GM12878 (cell line): ENCODE measurements around the gene TYW1B.

Experiments
- BCL11A ChIP-seq: IDR thresholded peaks from 2 replicates; pipeline ENCODE4 v1.6.1; 2011; ENCODE audit warnings: low read depth, low read length
- CTCF ChIP-seq, 3 experiments: IDR thresholded peaks in 2 of 3; conservative IDR thresholded peaks in 1 of 3; 2 replicates each; pipeline ENCODE4 v1.5.1; 2011; ENCODE audit warnings: low read depth in 3 of 3, low read length in 3 of 3, mild to moderate bottlenecking in 3 of 3, control low read depth in 2 of 3, moderate library complexity in 2 of 3, inconsistent platforms in 1 of 3, mixed read lengths in 1 of 3; ENCODE audit not compliant: control insufficient read depth in 2 of 3, insufficient read depth in 1 of 3; ENCODE audit errors: extremely low read depth in 1 of 3
- FOS ChIP-seq: IDR thresholded peaks from 3 replicates; pipeline ENCODE4 v1.6.1; 2011; ENCODE audit warnings: borderline replicate concordance; ENCODE audit not compliant: insufficient read length; ENCODE audit errors: extremely low read depth
- IRF3 ChIP-seq: fragments of 450-650 bp; IDR thresholded peaks from 2 replicates; pipeline ENCODE4 v1.6.1; 2014; ENCODE audit warnings: mild to moderate bottlenecking
- MAX ChIP-seq: IDR thresholded peaks from 2 replicates; pipeline ENCODE4 v1.6.1; 2012; ENCODE audit warnings: low read depth, low read length, improper control_type of control experiment
- POLR2A ChIP-seq: IDR thresholded peaks from 2 replicates; pipeline ENCODE4 v1.6.1; 2011; ENCODE audit warnings: low read depth, mild to moderate bottlenecking, low read length
- PRDM15 ChIP-seq: fragments of 450-650 bp; formaldehyde crosslinking; IDR thresholded peaks from 2 replicates; pipeline ENCODE4 v1.4.0; 2020; ENCODE audit warnings: mild to moderate bottlenecking, moderate library complexity
- SP1 ChIP-seq: IDR thresholded peaks from one replicate; pipeline ENCODE4 v1.6.1; 2011; ENCODE audit warnings: low read depth, low read length

GRCh38 chr7:72751378-72751777 lies 76.6 kb downstream of the TYW1B start:
- no peak for TF ChIP-seq IRF3
- TF ChIP-seq CTCF (IDR thresholded peaks at IDR 0.05 in 2 of 3, conservative IDR thresholded peaks at IDR 0.05 in 1 of 3; ENCODE audit: control insufficient read depth in 2 of 3, extremely low read depth in 1 of 3, insufficient read depth in 1 of 3, low read depth in 3 of 3, low read length in 3 of 3): no peak
- no peak for TF ChIP-seq POLR2A
- no peak for TF ChIP-seq PRDM15 (CRISPR knock-in tag)
- TF ChIP-seq MAX: no peak
- no peak for TF ChIP-seq SP1
- no peak for TF ChIP-seq FOS
- no peak for TF ChIP-seq BCL11A
